Measurements from ENCODE around the gene RHOB.
"Not testable (repeated sequence)": the region's sequence is repeated elsewhere in the genome, so short reads cannot be mapped to it uniquely, and the experiment has no call there.

RHOB gene

DNA sequence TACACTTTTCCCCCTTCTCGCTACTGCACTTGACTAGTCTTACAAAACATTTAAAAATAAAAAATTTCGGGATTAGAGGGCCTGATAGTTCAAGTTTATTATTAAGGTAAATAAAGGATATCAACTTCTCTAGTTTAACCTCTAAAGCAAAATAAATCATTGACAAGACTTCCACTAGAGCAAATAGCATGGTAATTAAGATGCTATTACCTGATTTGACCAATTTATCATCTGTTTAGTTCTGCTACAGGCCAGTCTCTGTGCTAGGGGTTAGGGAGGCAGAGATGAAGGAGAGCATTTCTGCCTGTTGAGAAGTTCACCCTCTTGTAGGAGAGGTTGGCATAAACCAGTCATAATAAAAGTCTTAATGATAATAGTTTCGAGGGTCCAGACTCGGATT lies 34.0 kb downstream of the RHOB start:
- DNase-seq, result no peak

DNA sequence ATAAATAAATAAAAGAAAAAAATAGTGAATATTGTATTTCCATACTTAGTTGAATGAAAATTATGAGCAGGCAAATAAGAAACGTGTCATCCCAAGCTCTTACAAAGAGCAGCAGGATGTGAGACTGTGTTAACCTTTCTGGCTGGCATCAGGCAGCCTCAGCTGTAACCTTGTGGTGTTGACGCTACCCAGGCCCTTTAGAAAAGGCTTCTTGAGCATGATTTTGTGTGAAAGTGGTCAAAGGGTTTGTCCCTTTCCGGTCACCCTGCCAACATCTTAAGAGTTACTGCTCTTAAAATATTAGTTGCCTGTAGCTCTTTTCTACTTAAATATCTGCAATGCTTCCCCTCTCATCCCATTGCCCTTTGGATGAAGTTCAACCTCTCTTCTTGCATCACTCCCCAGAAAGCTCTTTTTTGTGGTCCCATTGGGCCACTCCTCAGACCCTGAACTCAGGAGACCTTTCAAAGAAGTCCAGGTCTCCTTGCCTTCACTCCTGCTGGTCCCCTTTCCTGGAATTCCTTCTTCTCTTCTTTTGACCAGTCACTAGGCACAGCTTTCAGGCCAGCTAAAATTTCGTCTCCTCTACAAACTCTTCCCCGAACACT lies 35.0 kb downstream of the RHOB start:
- DNase-seq, result no peak

DNA sequence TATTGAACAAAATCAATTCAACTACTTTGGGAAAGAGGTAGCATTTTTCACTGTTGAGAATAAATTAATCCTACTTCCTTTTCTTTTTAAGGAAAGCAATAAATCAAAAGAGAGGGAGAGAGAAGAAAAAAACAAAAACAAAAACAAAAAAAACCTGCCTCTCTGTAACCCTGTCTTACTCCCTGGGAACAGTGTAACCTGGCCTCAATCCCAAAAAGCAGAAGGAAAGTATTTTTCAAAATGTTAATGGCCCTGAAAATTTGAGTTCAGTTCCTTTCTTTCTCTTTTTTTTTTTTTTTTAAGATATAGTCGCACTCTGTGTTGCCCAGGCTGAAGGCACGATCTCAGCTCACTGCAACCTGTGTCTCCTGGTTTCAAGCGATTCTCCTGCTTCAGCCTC lies 35.9 kb downstream of the RHOB start:
- DNase-seq, result no peak

DNA sequence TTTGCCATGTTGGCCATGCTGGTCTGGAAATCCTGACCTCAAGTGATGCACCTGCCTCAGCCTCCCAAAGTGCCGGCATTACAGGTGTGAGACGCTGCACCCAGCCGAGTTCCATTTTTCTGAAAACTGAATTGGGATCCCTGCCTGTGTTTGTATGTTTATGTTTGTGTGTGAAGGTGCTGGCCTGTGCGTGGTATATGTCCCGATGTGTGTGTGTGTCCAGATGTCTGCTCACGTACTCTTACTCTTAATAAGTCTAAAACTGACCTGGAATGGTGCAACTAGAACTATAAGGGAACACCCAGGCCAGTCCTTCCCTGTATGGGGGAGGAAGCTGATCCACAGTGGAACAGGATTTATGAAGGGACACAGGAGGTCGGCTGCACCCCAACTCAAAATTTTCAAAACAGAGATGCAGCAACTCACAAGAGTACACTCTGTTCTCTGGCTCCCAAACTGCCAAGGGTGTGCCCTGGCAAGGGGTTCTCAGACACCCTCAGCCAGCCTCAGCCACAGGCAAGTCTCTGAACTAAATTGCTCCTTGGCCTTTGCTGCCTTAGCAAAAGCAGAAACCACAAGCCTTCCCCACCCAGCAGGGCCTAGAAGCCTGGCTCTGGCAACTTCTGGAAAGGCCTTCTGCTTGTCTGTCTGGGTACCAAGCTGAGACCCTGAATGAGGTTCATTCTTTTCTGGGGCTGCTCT lies 36.5 kb downstream of the RHOB start:
- no peak for DNase-seq

DNA sequence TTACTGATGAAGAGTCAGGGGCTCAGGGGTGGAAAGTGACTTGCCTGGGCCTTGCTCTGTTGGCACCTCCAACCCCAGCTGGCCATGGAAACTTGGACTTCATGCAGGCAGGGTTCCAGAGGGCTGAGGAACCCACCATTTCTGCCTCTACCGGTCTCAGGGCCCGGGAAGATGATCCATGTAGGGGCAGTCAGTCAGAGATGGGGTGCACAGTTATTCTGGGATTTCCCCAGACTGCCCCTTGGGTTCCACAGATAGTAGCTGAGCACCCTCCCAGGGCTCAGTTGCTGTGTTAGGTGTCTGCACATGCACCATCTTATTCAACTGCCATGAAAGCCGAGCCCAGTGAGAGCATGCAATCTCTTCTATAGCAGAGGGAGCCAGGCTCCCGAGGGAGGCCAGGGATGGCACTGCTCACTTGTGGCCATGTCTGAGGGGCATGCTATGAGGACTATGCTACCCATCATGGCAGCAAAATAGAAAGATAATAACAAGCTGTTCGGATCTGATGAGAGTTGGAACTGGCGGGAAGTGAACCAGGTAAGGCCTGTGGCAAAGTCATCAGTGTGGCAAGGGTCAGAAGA lies 37.3 kb downstream of the RHOB start:
- DNase-seq, result no peak

DNA sequence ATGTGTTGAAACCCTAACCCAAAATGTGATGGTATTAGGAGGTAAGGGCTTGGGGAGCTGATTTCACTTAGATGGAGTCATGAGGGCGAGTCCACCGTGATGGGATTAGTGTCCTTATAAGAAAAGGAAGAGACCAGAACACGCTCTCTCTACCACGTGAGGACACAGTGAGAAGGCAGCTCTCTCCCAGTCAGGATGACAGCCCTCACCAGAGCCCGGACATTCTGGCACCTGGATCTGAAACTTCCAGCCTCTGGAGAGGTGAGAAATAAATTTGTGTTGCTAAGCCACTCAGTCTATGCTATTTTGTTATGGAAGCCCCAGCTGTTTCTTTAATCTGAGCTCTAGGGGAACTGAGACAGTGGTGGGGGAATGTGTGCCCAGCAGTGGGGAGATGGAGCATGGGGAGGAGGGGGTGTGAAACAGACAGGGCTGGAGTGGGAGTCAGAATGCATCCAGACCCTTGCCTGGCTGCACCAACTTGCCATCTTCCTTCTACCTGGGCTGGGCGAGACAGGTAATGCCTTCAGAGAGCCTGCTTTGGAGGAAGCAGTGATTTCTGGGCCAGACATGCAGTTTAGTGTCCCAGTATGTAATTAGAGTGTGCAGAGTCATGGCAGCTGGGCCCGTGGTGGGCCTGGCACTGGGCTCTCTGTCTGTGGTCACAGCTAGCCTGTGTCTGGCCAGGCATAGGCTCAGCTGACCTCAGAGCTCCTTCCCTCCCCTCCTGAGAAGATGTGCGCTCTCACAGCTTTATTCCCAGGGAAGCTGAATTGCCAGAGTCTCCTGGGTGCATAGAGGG lies 38.1 kb downstream of the RHOB start:
- no peak for DNase-seq

DNA sequence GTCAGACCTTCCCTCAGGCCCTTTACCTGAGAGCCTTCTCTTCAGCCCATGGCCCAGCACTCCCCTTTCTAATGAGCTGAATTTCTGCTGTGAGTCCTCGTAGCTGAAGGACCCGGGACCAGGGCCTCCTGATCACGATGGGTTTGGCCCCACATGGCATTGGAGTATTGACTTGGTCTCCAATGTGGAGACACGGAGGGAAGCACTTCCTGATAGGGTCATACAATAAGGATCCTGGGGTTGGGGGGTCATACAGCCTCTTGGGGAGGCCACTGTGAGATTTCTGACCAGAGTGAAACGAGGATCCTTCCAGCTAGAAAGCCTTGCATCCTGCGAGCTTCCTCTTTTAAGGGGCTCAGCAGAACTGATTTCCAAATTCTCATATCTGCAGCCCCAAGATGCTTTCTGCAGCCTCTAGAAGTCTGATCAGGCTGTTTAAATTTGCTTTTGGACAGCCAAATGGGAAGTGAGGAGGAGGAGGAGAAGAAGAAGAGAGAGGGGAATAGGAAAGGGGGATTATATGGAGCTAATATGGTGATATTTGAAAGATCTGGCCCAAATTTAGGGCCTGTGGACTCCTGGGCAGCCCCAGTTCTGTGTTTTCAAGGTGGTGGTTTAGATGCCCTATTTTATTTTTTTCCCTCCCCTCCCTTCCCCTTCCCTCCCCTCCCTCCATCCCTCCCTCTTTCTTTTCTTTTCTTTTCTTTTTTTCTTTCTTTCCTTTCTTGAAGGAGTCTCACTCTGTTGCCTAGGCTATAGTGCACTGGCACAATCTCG lies 38.9 kb downstream of the RHOB start:
- no peak for DNase-seq

DNA sequence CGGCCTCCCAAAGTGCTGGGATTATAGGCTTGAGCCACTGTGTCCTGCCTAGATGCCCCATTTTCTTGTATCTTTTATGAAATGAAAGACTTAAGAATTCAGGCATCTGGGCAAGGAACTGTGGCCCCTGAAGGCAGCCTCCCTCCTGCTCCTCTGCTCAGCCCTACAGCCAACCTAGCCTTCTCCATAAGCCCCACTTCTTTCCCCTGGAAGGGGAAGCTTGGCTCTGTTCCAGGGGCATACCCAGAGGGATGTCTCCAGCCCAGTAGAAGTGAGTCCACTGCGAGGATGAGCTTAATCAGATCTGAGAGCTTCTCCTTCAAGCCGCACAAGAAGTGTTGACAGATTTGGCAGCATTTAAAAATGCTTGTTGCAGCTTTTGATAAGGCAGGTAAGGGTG lies 39.7 kb downstream of the RHOB start:
- DNase-seq, result no peak

DNA sequence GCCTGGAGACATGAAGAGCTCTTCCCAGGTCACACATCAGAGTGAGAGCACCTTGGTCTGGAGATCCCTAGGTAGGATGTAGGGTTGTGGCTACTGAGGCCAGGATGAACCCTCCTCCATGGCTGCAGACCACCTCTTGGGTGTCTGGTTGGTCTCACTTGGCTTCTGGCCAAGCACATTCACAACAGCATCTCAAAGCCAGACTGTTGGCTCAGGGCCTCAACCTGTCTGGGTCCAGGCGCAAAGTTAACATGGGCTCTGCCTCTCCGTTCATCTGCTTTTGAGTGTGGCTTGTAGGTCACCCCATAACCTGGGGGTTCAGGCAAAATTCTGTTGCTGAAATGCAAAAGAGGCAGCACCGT lies 40.1 kb downstream of the RHOB start:
- DNase-seq, result no peak

DNA sequence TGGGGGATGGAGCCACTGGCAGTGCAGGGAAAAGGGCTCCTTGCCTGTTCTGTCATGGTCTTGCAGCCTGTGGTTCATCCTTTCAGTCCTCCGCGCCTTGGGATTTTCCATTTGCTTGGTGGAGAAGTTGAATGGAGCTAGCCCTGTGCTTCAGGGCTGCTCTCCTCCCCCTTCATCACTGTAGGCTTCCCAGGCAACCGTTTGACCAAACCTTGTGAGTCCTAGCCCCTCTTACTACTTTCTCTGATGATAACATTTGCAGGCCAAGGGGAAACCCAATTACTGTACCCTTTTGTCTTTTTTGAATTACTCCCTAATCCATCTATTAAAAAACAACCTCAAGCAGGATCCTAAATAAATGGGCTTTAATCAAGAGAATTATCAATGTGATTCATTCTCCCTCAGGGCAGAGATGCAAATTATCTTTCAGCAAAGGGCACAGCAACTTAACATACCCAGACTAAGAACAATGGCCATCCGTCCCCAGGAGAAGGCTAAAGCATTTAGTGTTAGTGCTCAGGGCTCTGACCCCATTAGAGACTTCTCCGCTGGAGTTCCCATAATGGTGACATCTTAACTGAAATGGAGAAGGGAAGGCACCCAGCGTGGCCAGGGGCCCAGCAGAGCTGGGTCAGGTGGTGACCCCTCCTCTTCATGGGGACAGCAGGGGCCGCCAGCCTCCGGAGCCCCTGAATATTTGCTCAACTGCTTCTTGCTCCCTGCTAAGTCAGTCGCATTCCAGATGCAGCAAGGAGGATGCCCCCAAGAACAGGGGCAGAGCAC lies 40.7 kb downstream of the RHOB start:
- no peak for DNase-seq

DNA sequence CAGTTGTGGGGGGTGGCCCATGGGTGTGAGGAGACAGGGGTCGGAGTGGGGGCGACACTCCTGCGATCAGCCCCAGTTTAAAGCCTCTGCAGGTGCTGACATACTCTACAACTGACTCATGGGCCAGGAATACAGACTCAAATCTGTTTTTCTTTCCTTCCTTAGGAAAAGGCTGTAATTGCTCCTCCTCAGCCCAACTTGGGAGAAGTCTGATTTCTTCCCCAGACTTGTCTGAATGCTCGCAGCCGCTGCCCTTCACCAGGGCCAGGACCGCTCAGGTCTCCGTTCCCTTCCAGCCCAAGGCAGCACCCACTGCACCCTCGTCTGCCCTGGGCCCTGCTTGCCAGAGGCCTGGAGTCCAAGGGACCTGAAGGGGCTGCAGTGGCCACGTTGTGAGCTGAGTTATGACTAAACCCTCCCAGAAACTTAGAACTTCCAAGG lies 41.3 kb downstream of the RHOB start:
- DNase-seq, result peak; percentile 18

DNA sequence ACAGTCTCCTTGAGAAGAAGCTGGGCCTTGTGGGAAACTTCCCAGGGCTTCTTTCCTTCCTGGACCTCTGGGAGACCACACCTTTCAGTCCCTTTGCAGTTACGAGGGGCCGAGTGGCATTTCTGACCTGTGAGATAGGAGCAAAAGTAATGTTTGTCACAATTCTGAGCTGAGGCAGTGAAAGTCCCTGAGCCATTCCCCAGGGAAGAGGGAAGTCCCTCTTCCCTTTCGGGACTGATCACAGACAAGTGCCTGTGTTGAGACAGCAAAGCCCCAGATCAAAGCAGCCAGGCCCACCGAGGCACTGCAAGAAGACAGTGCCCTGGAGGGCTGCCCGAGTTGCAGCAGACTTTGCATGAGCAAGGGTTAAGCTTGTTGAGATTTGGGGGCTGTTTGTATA lies 41.9 kb downstream of the RHOB start:
- no peak for DNase-seq

DNA sequence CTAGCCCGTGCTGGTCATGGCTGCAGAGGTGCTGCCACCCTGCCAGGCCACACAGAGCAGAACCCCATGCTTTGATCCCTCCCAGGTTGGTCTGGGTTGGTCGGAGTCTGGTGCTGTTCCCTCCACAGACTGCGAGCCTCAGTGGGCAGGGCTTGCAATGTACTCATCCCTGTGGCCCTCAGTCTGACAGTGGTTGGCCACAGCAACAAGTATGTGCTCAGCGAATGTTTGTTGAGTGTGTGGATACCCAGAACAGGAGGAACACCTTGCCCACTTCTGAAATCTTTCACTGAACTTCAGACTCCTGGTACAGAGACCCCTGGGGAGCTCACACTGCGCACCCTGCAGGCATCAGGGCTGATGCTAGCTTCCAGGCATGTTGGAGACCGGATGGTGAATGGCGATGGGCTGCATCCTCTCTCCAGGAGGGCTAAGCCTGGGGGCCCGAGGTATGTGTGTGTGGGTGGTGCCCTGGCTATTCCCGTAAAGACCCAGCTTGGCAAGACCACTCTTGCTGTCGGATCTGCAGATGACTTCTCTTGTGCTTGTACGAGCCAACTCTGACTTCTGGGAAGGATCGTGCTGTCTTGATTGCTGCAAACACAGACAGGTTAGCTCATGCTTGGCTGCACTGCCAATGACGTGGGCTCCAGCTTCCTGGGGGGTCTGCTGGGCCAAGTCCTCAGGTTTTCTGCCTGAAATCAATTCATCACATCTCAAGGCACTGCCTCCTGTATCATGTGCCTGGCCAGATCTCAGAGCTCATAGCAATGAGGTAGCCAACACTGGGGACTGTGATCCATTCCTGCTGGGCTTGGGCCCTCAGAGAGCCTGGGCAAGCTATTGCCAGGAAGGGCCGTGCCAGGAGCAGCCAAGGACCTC lies 43.7 kb downstream of the RHOB start:
- peak; percentile 89 for DNase-seq

DNA sequence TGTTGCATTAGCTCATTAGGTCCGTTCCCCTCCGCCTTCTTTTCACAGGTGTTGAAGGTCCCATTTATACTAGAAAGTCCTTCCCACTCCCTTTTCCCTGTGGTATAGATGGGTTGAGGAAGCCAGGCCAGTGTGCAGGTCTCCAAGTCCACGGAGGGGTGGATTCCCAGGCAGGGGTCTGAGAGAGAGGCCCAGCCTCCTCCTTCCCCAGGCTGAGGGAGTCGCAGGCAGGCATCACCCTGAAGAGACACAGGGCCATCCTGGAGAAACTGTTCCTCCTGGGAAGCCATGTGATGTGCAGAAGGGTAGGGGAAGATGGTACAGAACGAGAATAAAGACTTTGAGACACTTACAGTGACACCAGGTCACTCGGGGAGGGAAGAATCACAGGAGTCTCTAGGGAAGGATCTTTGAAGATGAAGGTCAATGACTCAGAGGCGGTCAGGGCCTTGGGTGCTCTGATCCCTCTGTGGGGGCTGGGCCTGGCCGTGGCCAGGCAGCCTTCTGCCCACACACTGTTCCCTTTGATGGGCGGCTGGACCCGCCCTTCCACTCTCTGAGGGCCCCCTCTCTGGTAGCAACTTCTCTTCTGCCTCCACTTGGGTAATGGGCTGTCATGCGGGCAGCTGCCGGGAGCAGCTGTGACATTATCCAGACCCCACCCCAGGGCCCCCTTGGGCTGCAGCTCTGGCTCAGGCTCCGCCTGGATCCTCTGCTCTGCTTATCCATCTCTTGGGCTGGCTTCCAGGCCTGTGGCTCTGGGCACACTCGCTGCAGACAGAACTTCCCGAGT lies 45.1 kb downstream of the RHOB start:
- DNase-seq, result no peak

DNA sequence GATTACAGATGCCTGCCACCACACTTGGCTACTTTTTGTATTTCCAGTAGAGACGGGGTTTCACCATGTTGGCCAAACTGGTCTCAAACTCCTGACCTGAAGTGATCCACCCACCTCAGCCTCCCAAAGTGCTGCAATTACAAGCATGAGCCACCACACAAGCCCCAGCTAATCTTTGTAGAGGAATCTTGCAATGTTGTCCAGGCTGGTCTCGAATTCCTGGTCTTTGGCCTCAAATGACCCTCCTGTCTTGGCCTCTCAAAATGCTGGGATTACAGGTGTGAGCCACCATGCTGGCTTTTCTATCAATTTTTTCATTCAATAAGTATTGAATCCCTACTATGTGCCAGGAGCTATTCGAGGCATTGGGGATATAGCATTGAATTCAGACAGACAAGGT lies 46.2 kb downstream of the RHOB start:
- not testable (repeated sequence) for DNase-seq

DNA sequence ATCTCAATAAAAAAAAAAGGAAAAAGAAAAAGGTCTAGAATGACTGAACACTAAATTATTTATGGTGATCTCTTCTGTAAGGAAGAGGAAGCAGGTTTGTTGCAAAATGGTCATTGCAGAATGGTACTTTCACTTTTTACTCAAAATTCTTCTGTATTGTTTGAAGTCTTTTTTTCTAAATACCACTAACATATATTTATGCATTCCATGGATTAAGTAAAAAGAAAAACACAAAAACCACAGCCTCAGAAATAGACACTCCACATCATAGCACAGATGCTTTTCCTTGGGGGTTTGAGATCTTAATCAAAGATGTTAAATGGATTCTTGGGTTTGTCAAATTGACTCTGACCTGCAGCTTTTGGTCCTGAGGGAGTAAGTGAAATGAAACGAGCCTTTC lies 47.4 kb downstream of the RHOB start:
- DNase-seq, result peak; percentile 86

DNA sequence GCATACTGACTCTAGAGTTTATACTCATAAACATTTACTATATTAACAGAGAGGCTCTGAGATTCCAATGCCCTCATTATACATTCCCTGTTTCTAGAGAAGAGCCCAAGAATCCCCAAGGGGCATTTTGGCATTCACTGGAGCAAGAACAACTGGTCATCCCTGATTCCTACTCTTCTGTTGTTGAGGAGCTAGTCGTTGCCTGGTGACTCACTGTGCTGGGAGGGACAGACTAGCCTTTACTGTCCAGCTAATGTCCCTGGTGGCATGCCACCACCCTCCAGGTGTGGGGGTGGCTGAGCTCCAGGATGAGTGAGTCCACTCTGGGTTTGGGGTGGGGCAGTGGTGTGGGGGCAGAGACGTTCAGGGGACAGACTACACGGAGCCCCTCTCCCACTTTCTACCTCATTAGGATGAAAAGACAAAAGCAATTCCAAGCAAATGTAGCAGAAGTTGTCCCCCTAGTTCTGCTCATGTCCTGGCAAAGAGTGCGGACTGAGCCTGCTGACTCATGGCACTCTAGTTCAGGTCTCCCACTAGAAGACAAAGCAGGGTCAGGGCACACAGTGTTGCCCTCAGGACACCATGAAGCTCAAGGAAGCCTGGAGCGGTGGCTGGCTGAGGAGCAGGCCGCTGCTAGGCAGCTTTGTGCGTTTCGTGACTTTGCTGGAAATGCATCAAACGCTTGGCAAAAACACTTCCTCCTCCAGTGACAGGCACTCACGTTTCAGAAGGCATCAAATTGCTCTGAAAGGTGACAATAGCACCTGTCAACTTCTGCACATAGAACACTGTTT lies 49.4 kb downstream of the RHOB start:
- peak; percentile 71 for DNase-seq

DNA sequence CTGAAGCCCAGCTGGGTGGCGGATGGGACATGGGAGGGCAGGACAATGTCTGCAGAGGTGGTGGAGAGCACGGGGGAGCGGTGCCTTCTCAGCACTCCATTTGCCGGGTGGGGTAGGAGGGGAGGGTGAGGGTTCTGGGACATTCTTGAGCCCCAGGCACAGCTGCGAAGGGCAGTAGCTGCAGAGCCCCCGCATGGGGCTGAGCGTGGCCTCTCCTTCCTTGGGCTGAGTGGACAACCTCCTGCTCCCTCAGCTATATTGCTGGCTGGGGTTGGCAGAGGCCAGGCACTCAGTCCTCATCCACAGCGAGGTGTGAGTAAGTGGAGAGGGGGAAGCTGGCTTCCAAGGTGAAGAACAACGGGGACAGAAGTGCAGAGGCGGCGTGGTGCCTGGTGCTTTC lies 50.1 kb downstream of the RHOB start:
- DNase-seq, result no peak

Data from fibroblast of upper back skin (primary cell).